Renal cortex interstitium (tissue), 11 donors: Measurements from ENCODE around the gene FNDC3B. TPM values are rescaled to one million over a fixed set of nuclear protein-coding genes. Genes with fewer than 3 reads are reported as not detected.

Source experiments
- DNase-seq, 11 donors: peaks; one replicate each; pipeline ENCODE4 v3.0.0-alpha.2; 2013; ENCODE audit warnings: low read depth in 9 of 11, low spot score in 4 of 11; ENCODE audit errors: extremely low read depth in 1 of 11
- polyA plus RNA-seq, 3 donors: library from polyadenylated mRNA; unstranded; fragments of 120-200 nt; gene quantifications; one replicate each; pipeline ENCODE4 v1.2.1, GENCODE V29; 2013; ENCODE audit not compliant: insufficient read length in 3 of 3

FNDC3B gene
- polyA plus RNA-seq, 3 donors = 55.0 to 61.0 (median 59.9) TPM

- DNase-seq = no peak
Observed at GRCh38 chr3:172315401-172316091, 276.2 kb downstream of the FNDC3B start.

GRCh38 chr3:172316758-172317157 lies 277.4 kb downstream of the FNDC3B start:
- no peak for DNase-seq

GRCh38 chr3:172317481-172317880 lies 278.1 kb downstream of the FNDC3B start:
- DNase-seq = no peak

GRCh38 chr3:172317984-172318383 lies 278.6 kb downstream of the FNDC3B start:
- DNase-seq = peak in 10 of 11 donors; percentile 10 to 70 (median 44)

GRCh38 chr3:172319595-172319994 lies 280.2 kb downstream of the FNDC3B start:
- DNase-seq = no peak

GRCh38 chr3:172320468-172320867 lies 281.1 kb downstream of the FNDC3B start:
- DNase-seq = no peak

- DNase-seq = no peak
Observed at GRCh38 chr3:172321035-172321434, 281.7 kb downstream of the FNDC3B start.

GRCh38 chr3:172323894-172324610 lies 284.7 kb downstream of the FNDC3B start:
- no peak for DNase-seq

GRCh38 chr3:172324611-172325203 lies 285.3 kb downstream of the FNDC3B start:
- DNase-seq = no peak

- no peak for DNase-seq
Observed at GRCh38 chr3:172325461-172325860, 286.1 kb downstream of the FNDC3B start.

GRCh38 chr3:172326993-172327392 lies 287.6 kb downstream of the FNDC3B start:
- no peak for DNase-seq

- DNase-seq = no peak
Observed at GRCh38 chr3:172328282-172328681, 288.9 kb downstream of the FNDC3B start.

GRCh38 chr3:172329070-172329469 lies 289.7 kb downstream of the FNDC3B start:
- DNase-seq = no peak

- no peak for DNase-seq
Observed at GRCh38 chr3:172330413-172330812, 291.0 kb downstream of the FNDC3B start.

GRCh38 chr3:172332256-172333041 lies 293.1 kb downstream of the FNDC3B start:
- peak in 9 of 11 donors; percentile 35 to 61 (median 47) for DNase-seq

- DNase-seq = no peak
Observed at GRCh38 chr3:172333042-172333377, 293.6 kb downstream of the FNDC3B start.

- no peak for DNase-seq
Observed at GRCh38 chr3:172333692-172334457, 294.5 kb downstream of the FNDC3B start.

GRCh38 chr3:172334671-172335207 lies 295.4 kb downstream of the FNDC3B start:
- DNase-seq = peak in 5 of 11 donors; percentile 10 to 40 (median 28)

- no peak for DNase-seq
Observed at GRCh38 chr3:172339892-172340291, 300.5 kb downstream of the FNDC3B start.
